ENCODE measurements around the gene CHCHD6. TPM values are rescaled to one million over a fixed set of nuclear protein-coding genes. Genes with fewer than 3 reads are reported as not detected.

CHCHD6 gene
- total RNA-seq, 4 donors from 2014 or later, result 2.0 to 11.5 (median 10.0) TPM

DNA sequence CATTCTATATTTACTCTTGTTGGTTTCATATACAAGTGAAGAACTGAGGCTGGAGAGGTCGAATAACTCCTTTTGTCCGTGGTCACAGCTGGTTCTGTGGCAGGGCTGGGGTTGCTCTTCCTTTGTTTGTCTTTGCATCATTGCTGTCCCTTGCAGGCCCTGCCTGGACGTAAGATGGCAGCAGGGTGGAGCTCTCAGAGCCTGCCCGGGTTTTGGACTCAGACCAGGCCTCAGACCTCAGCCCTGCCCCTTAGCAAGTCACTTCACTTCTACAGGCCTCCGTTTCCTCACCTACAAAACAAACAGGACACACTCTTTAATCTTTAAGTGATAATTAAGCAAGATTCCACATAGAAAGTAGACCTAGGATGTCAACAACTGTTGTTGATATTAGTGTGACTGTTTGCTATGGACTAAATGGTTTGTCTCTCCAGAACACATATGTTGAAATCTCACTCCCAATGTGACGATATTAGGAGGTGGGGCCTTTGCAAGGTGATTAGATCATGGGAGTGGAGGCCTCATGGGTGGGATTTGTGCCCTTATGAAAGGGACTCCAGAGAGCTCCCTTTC, 213.3 kb downstream of the CHCHD6 start:
- TF ChIP-seq, protein P1, sequence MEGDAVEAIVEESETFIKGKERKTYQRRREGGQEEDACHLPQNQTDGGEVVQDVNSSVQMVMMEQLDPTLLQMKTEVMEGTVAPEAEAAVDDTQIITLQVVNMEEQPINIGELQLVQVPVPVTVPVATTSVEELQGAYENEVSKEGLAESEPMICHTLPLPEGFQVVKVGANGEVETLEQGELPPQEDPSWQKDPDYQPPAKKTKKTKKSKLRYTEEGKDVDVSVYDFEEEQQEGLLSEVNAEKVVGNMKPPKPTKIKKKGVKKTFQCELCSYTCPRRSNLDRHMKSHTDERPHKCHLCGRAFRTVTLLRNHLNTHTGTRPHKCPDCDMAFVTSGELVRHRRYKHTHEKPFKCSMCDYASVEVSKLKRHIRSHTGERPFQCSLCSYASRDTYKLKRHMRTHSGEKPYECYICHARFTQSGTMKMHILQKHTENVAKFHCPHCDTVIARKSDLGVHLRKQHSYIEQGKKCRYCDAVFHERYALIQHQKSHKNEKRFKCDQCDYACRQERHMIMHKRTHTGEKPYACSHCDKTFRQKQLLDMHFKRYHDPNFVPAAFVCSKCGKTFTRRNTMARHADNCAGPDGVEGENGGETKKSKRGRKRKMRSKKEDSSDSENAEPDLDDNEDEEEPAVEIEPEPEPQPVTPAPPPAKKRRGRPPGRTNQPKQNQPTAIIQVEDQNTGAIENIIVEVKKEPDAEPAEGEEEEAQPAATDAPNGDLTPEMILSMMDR (IDR thresholded peaks at IDR 0.05; ENCODE audit: low read depth), result no peak

DNA sequence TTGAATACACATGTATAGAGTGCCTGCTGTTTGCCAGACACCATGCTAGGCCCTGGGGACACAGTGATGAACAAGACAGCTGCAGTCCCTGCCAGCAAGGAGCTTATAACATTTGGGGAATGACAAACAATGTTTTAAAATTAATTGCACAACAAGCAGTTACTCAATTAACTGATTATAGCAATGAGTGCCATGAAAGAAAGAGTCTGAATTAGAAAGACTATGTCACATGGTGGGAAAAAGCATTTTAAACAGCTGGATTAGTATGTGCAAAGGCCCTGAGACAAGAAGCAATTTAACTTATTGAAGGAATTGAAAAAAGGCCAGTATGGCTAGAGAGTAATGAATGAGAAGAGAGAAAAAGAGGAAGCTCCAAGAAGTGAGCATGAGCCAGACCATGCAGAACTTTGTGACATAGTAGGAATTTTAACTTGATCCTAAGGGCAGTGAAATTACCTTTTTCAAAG, 214.3 kb downstream of the CHCHD6 start:
- TF ChIP-seq, protein P1 (IDR thresholded peaks at IDR 0.05; ENCODE audit: low read depth), result no peak

DNA sequence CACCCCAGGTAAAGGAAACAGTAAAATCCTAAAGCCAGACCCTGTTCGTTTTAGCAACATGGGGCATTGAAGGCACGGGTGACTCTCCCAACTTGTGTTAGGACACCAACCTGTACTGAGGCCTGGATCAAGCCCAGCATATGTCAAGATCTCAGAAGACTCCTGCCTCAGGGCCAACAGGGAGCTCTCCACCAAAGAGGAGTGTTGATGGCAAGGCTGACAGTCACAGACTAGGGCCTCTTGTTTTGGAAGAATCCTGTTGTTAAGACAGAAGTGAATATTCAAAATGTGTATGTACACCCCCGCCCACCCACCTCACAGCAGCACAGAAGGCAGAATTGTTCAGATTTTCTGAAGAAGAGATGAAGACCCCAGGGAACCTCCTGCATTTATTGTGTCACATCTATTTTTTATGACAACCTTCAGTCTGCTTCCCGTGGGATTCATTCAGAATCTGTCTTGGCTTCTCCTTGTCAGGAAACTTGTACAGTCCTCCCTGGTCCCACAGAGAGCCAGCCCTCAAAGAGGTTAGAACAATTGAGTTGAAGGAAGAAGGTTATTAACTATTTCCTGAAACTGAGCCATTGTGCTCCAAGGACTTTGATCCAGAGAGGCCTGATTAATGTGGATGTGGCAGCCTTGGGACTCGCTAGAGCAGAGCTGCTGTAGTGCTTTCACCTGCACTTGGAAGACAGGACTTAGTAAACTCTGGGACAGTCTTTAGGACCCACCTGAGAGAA, 217.2 kb downstream of the CHCHD6 start:
- TF ChIP-seq, protein P1 (IDR thresholded peaks at IDR 0.05; ENCODE audit: low read depth), result no peak

DNA sequence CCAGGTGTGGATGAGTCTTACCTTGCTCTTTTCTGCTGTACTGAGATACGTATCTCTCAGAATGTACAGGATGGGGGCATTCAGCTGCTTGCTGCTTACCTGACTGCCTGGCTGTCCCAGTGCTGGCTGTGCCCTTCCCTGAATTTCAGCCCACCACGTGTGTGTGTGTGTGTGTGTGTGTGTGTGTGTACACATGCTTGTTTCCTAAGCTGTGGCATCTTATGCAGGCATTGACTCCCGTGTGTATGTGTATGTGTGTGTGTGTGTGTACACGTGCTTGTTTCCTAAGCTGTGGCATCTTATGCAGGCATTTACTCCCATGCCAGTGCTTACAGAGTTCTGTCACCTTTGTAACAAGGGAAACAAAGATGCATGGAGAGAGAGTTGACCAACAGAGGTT, 218.4 kb downstream of the CHCHD6 start:
- TF ChIP-seq, protein P1 (IDR thresholded peaks at IDR 0.05; ENCODE audit: low read depth), result no peak

DNA sequence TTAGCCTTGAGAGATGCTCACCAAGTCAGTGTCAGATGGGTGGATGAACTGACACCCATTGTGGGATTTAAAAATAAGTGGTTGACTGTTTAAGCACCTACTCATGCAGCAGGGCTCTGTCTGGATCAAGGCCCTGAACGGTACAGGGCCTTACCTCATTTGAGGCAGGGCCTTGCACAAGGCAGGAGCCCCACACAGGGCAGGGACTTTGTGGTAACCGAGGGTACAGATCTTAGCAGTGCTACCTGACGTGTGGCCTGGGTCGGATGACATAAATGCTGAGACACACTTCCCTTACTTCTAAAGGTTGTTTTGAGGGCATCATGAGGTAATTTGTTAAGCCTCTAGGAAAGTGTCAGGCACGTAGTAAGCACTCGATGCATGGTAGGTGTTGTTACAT, 219.4 kb downstream of the CHCHD6 start:
- TF ChIP-seq, protein P1 (IDR thresholded peaks at IDR 0.05; ENCODE audit: low read depth), result no peak

DNA sequence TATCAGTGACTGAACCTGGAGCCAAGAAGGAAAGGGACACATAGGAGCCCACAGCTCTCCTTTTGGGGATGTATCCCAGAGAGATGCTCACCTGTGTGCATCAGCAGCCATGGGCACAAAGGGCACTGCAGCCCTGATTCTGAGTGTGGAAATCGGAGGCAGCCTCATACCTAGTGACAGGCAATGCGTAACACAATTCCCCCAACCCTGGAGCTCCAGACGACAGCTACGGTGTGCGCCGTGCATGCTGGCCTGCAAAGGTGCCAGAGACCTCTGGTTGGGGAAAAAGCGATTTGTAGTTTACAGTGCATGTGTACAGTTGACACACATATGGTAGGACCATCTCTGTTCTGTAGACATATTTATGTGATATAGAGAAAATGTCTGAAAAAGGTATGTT, 219.9 kb downstream of the CHCHD6 start:
- TF ChIP-seq, protein P1 (IDR thresholded peaks at IDR 0.05; ENCODE audit: low read depth), result no peak

DNA sequence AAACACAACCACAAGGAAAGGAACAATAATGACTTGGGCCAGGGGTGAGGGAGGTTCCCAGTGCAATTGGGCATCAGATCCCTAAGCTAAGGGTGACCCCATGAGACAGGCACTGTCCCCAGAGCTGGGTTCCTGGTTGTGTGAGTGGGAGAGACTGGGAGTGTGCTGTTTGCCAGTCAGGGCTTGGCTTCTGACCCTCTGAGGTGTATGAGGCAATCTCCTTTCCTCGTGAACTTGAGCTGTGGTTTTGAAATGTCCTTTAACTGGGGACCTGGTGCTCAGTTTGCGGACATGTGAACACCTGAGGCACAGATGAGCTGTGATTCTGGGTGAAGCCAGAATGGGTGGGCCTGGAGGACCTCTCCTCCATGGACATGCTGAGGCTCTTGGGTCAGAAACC, 220.4 kb downstream of the CHCHD6 start:
- TF ChIP-seq, protein P1 (IDR thresholded peaks at IDR 0.05; ENCODE audit: low read depth), result no peak
